LNCAP (cell line): ENCODE data around the gene FCN2.

Source experiments
- CTCF ChIP-seq: fragments of 450-650 bp; IDR thresholded peaks from 2 replicates; pipeline ENCODE4 v1.5.1; 2017; ENCODE audit warnings: mild to moderate bottlenecking

FCN2 gene

GRCh38 chr9:134858051-134858841 is 22.4 kb upstream of the FCN2 start:
- no peak for TF ChIP-seq CTCF

GRCh38 chr9:134860510-134860909 is 20.1 kb upstream of the FCN2 start:
- TF ChIP-seq CTCF, result no peak

GRCh38 chr9:134861595-134862334 is 18.8 kb upstream of the FCN2 start:
- no peak for TF ChIP-seq CTCF

- no peak for TF ChIP-seq CTCF
These were observed 17.2 kb upstream of the FCN2 start for GRCh38 chr9:134863306-134863902.

GRCh38 chr9:134863941-134864820 is 16.4 kb upstream of the FCN2 start:
- TF ChIP-seq CTCF, result no peak

GRCh38 chr9:134864821-134865190 is 15.8 kb upstream of the FCN2 start:
- no peak for TF ChIP-seq CTCF
